Neural cell (in vitro differentiated cells): ENCODE data around the gene C1orf50.

Source experiments
- POLR2AphosphoS5 ChIP-seq: IDR thresholded peaks from 2 replicates; pipeline ENCODE4 v1.6.1; 2012
- RAD21 ChIP-seq: fragments of 450-650 bp; conservative IDR thresholded peaks from 2 replicates; pipeline ENCODE4 v1.6.1; 2014; ENCODE audit warnings: antibody characterized with exemption, mild to moderate bottlenecking, moderate library complexity
- TF ChIP-seq, protein P1 (sequence below): fragments of 450-650 bp; IDR thresholded peaks from 2 replicates; pipeline ENCODE4 v1.5.1; 2014; ENCODE audit warnings: antibody characterized with exemption, mild to moderate bottlenecking, moderate library complexity; ENCODE audit not compliant: poor library complexity, severe bottlenecking

DNA sequence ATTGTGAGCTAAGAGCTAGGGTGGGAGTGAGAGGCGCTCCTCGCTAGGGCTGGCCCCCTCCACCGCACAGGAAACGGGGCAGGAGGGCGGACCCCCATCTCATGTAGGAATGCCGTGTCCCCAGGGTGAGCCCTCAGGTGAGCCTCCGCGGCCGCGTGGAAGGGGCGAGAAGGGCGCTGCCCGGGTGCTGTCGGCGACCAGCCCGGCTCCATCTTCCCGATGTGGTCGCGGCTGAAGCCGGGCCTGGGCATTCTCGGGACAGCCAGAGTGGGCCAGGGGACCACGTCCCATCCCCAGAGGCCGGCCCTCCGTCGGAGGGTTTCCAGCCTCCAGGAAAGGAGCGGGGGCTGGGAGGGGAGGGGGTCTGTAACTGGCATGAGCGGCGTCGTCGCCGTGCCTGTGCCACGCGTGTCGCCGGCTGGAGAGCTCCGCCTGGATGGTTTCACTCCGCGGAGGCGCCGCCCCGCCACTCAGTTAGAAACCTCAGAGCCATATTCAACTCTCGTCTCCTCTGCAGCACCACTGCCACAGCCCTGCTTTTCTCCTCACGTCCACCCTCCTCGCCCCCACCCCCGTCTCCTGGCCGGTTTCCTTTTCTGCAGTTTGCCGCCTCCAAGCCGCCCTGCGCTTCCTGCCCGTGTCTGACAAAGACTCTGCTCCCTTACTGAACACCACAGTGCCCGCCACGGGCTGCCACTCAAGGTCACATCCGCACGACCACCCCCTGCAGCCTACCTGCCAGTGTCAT is 18.1 kb downstream of the C1orf50 start, which contains the start of gene TMEM269:
- TF ChIP-seq, protein P1, sequence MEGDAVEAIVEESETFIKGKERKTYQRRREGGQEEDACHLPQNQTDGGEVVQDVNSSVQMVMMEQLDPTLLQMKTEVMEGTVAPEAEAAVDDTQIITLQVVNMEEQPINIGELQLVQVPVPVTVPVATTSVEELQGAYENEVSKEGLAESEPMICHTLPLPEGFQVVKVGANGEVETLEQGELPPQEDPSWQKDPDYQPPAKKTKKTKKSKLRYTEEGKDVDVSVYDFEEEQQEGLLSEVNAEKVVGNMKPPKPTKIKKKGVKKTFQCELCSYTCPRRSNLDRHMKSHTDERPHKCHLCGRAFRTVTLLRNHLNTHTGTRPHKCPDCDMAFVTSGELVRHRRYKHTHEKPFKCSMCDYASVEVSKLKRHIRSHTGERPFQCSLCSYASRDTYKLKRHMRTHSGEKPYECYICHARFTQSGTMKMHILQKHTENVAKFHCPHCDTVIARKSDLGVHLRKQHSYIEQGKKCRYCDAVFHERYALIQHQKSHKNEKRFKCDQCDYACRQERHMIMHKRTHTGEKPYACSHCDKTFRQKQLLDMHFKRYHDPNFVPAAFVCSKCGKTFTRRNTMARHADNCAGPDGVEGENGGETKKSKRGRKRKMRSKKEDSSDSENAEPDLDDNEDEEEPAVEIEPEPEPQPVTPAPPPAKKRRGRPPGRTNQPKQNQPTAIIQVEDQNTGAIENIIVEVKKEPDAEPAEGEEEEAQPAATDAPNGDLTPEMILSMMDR = no peak
- TF ChIP-seq RAD21 (no peak), POLR2AphosphoS5 (no peak)
